Stimulated activated naive CD4-positive, alpha-beta T cell treated with Interleukin-2 at 50 U/mL for 16 hours (primary cell): ENCODE data around the gene TRIM2.

ENCODE experiments used
- DNase-seq: peaks from one replicate; lab custom pipeline; 2025; lab: John Stamatoyannopoulos, UW

TRIM2 gene

DNA sequence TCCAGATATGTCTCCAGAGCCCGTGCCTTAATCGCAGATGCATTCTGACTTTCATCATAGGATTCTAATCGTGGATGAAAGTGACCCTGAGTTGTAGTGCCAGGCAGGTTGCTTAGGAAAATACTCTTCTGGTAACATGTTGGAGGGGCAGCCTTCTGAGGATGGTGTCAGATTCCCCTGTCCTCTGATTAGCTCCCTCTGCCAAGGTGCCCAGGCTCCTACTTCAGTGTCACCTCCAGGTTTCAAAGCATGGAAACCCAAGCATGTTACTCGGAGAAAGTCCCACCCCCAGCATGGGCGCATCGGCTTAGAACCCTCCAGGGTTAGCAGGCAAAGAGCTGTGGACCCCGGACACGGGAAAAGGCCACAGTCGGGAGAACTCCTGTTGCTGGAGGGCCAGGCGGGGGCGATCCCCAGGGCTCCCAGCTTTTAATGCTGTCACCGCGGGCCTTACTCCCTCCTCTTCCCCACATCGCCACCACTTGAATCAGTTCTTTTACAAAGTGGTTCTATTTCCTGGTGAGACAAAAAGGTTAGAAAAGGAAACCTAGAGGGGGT lies 44.5 kb downstream of the TRIM2 start:
- DNase-seq, result no peak

DNA sequence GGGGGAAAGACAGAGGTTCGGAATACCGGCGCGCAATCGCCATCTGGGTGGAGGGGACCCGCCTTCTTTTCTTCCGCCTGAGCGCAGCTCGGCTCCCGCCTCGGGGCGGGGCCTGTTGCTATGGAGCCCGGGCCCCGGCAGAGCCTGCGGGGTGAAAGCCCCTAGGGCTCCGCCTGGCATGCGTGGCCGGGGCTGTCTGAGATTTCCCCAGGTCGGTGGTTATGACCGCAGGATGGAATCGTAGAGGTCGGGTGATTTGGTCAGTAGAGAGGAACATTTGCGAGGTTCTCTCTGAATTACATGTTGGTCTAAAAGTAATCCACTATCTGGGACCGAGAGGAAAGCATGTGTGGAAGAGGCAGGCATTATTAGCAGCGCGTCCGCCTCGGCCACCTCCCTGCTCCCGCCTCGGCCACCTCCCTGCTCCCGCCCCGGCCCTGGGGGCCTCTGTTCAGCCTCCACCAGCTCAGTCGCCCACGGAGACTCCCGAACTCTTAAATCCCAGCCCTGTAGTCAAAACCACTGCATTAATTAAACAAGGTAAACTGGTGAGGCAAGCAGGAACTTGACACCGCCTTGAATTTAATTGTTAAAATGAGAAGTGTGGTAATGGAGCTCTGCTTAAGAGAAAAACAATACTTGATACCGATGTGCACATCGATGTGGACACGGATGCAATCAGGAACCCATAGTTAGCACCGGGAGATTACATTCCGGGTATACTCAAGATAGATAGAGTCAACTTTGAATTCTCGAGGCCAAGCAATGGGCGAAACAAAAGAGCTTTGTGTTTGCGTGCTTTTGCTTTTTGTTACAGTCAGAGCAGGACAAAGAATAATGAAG lies 45.2 kb downstream of the TRIM2 start:
- peak; percentile 78 for DNase-seq

DNA sequence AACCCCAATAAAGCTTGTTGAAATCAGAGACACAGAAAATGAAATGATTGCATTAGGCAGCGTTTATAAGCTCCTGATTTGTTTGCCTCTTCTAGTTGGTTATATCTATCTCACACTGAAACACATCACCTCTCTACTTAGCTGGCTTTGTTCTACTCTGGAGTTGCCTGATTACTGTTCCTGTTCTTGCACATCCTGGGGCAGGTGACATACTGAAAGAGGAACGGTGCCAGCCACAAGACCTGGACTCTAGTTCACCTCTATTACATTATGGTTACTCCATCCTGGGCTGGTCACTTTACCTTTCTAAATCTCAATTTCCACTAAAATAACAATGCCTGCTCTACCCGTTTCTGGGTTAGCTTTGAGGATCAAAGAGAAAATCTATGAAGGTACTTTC lies 47.9 kb downstream of the TRIM2 start:
- DNase-seq, result no peak

DNA sequence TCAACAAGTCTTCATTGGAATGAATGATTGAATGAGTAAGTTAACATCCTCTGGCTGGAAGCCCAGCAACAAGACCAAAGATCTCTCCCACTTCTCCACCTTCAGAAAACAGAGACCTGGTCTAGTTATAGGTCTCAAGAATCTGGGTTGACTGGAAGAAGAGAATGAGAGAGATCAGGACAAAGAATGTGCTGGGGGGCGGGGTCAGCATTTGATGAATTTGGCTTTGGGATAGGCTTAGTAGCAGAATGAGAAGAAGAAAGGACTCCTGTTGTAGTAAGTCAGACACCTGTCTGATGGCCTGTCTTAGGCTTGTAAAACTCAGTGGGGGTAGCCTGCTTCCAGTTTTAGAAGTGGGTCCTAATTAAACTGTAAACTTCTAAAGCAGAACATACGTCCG lies 51.0 kb downstream of the TRIM2 start:
- no peak for DNase-seq

DNA sequence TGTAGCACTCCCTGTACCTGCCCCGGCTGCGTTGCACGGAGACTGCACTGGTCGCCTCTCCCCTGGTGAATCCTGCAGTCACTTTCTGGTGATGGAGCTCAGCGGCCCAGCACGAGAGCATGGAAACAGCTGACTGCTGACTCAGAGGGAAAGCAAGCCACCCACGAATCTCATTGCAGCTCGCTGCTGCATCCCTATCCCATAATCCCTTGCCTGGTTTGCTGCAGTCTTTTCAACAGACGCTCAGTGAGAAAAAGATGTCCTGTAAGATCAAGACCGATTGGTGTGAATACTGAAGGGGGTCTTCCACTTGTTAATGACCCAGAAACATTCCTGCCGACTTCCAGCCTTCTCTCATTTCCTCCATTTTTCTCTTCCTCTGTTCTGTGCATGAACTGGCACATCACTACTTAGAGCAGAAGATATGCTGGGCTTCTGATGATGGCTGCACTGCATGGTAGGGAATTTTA lies 52.9 kb downstream of the TRIM2 start:
- peak; percentile 20 for DNase-seq

DNA sequence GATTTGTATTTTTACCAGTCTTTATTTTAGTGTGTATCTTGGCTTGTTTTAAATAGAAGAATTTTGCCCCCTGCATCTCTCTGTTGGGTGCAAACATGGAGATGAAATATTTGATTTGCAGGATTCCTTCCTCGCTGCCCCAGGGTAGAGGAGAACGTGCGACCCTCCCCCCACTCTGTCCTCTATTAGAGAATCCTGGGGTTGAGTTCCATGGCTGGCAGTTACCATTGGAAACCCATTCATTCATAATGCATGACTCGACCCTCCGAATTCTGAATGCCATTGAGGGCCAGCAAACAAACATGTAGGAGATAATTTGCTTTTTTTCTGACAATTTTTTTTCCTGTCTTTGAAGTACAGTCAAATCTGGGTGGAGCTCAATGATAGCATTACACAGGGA lies 53.7 kb downstream of the TRIM2 start:
- DNase-seq, result no peak

DNA sequence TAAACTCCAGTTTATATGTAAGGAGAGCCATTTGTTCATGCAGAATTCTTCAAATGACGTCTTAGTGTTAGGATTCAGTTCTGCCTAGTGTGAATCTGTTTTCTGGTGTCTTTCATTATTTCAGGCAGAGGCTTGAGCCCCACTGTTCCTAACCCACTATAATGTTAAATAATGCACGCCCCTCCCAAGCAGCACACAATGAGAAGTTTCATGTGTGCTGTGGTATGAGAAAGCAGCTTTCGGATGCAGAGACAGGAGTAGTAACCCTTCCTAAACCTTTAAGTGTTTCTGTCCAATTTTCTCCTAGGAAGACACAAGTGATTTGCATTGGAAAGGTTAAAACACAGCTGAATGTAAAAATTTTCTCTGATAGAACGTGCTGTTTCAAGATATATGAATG lies 54.5 kb downstream of the TRIM2 start:
- no peak for DNase-seq

DNA sequence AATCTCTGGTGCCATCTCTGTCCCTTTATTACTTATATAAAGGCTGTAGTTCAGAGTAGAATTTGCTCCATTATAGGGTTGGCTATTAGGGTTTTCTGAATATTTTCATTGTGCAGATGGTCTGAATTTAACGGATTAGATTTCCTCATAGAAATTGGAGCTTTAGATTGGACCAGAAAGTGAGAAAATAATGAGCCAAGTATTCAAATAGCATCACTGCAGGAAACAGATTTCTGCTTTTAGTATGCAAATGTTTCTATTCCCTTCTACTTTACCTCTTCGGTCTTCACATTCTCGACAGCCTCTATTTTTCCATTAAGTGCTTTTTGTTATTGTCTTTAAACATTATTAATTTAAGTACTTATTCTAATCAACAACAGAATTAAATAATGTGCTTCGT lies 55.4 kb downstream of the TRIM2 start:
- no peak for DNase-seq

DNA sequence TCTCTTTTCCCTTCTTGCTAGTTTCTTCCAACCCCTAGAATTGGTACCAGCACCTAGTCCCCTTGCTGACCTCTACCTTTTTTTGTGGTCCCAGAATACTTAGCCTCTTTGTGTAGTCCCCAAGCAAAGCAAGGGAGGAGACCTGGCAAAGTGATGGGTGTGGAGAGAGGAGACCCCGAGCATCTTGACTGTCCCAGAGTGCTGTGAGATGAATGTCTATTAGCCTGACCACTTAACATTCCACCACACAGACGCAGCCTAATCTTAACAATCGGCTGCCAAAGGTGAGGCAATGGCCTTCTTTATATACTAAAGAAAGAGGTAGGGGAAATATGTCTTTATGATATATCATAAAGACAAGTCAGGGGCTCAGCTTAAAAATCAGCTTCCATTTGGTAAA lies 55.9 kb downstream of the TRIM2 start:
- no peak for DNase-seq

DNA sequence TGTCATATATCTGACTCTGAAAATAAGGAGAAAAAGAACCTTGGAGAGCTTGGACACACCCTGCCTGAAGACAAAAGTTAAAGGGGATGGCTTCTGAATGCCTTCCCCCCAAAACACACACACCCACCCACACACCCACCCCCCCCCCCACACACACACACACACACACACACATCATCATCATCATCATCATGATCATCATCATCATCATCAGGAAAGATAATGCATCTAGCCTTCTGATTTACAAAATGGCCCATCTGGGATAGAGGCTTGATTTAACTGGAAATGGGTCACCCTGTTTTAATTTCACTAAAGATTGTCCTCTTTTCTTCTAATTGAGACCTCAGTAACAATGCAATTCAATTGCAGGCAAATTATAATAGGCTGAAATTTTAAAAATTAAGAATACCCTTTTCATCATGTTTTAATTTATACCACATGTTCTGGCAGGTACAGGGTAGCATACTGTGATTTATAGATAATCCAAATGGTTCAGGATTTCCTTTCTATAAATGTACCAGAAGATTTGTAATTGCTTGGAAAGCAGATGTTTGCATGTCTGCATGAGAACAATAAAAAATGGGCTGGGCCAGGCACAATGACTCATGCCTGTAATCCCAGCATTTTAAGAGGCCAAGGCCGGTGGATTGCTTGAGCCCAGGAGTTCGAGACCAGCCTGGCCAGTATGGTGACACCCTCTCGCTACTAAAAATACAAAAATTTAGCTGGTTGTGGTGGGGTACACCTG lies 56.5 kb downstream of the TRIM2 start:
- no peak for DNase-seq

DNA sequence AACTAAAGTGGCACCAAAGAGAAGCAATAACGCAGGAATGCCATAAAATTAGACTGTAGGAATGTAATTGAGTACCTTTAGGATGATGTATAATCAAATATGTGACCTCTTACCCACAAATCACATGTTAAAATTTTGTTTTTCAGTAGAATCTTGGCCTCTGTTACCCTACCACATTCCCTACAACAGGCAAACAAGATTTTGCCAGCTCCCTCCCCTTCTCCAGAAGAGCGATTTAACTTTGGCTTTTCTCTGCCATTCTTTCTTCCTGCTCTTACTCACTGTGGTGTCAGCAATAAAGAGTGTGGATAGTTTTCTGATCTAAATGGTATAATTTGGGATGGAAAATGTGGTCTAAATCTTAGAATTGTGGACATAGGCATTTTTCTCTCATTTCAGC lies 57.2 kb downstream of the TRIM2 start:
- DNase-seq, result no peak

DNA sequence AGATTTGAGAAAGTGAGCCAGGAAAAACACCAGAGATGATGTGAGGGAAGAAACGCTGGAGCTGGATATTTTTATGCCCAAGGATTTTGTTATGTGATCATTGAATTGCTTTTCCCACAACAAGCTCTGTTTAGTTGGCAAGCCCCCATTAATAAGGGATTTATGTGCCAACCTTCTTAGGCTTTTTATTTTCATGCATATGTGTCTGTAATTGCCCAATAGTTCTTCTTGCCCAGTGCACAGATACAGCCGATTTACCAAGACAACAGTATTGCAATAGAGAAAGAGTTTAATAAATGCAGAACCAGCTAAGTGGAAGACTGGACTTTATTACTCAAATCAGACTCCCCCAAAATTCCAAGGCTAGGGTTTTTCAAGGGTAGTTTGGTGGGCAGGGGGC lies 57.7 kb downstream of the TRIM2 start:
- no peak for DNase-seq

DNA sequence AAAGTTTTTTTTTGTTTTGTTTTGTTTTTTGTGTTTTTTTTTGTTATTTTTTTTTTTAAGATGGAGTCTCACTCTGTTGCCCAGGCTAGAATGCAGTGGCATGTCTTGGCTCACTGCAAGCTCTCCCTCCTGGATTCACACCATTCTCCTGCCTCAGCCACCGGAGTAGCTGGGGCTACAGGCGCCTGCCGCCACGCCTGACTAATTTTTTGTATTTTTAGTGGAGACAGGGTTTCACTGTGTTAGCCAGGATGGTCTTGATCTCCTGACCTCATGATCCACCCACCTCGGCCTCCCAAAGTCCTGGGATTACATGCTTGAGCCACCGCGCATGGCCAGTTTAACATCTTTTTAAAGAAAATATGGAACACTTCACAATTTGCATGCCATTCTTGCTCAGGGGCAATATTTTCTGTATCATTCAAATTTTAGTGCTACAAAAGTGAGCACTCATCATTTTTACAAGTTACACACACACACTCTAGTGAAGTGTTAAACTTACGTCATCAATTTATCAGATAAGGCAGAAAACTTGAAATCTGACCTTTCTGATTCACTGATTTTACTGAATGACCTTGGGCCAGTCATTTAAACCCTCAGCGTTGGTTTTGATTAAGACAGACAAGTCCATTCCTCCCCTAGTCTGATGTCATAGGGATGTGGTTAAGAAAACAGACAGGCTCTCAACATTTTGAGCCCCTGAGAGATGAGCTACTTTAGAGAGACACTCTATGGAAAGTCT lies 61.2 kb downstream of the TRIM2 start:
- no peak for DNase-seq

DNA sequence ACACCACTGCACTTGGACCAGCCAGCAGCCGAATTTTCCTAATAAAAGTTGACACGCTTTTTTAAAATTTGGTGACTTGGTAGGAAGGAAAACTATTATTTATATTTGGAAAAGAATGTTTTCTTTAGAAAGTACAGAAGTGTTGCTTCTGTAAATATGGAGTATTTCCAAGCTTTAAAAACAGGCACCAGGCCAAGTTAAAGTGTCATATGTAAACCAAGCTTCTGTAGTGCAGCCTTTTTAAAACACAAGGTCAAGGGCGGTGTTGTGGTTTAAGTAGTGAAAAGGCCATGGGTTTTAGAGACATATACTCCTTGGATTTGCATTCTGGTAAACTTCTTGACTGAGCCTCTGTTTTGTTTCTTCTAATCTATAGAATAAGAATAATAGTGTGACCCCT lies 62.7 kb downstream of the TRIM2 start:
- no peak for DNase-seq

DNA sequence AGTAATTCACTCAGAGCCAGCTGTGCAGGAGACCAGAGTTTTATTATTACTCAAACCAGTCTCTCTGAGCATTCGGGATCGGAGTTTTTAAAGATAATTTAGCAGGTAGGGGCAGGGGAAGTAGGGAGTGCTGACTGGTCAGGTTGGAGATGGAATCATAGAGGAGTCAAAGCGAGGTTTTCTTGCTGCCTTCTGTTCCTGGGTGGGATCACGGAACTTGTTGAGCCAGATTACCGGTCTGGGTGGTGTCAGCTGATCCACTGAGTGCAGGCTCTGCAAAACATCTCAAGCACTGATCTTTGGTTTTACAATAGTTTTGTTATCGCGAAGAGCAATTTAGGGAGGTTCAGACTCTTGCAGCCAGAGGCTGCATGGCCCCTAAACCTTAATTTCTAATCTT lies 63.6 kb downstream of the TRIM2 start:
- DNase-seq, result no peak

DNA sequence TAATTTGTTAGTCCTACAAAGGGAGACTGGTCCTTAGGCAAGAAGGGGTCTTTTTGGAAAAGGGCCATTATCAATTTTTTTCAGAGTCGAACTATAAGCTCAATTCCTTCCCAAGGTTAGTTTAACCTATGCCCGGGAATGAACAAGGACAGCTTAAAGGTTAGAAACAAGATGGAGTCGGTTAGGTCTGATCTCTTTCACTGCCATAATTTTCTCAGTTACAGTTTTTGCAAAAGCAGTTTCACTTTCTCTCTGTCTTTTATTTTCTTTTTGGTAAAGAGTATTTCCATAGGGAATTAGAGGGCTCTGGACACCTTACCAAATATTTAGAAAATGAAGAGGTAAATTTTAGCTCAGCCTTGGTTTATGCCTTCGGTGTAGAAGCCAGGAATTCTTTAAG lies 64.1 kb downstream of the TRIM2 start:
- no peak for DNase-seq

DNA sequence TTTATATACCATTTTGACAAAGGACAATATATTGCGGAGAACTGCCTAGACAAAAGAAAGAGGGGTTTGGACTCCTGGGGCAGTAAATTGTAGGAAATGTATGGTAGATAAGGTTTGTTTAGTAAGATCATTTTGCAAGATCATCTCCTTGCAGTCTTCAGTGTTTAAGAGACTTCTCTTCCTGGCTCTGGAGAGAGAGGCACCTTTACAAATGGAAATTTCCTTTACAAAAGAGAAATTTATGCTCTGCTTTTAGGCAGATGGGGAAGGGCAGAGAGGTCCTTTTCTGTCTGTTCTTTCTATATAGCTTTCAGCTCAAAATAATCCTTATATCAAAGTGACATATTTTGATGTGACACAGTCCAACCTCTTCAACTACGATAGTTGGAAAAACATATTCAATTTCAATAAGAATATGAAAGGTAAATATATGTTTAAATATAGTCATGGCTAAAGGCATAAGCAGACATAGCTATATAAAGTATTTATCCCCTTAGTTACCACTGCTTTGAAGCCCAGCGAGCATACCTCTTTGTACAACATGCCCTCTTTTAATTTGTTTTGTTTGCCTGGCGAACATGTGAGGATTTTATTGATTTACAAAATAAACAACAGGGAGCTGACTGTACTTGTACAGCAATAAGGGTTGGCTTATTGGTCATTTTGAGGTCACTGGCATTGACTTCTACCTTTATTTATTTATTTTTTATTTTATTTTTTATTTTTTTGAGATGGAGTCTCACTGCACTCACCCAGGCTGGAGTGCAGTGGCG lies 65.2 kb downstream of the TRIM2 start:
- no peak for DNase-seq

DNA sequence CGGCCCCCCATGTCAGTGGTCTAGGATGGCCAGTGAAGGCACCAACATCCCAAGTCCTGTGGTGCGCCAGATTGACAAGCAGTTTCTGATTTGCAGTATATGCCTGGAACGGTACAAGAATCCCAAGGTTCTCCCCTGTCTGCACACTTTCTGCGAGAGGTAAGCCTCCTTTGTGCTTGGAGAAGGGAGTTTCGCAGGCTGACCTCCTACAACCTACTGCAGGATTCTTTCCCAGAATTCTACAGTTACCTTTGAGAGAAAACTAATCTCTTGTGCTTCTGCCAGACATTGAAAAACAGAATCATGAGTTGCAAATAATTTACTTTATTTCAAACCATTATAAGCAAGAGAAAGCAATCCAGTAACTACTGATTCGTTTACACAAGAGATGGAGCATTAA lies 66.1 kb downstream of the TRIM2 start:
- no peak for DNase-seq

DNA sequence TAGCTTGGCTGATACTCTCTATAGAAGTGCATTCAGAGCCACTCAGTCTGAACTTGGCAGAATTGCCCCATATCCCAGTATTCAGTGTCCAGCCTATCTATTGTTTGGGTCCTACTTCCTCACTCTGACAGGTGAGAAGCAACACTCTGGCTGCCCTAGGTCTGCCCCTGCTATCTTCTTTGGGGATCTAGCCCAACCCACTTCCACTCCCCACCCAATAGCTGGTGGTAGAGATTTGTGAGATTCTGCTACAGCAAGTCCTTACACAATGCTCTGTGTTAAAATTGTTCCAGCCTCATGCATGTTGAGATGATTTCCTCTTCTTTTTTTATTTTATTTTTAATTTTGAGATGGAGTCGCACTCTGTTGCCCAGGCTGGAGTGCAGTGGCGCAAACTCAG lies 67.6 kb downstream of the TRIM2 start:
- DNase-seq, result no peak

DNA sequence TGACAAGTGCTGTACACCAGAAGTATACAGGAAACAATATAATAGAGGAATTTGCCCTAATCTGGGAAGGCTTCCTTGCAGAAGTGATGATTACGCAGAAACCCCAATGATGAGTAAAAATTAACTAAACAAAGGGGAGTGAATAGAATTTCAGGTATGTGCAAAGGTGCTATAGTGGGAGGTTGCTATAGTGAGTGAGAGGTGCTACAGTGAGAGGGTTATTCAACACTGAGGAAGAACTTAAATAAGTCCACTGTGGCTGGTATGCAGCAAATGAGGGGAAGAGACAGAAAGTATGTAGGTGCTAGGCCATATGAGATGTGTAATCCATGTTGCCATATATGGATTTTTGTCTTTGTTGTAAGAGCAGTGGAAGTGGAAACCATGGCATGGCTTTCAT lies 69.5 kb downstream of the TRIM2 start:
- DNase-seq, result no peak

DNA sequence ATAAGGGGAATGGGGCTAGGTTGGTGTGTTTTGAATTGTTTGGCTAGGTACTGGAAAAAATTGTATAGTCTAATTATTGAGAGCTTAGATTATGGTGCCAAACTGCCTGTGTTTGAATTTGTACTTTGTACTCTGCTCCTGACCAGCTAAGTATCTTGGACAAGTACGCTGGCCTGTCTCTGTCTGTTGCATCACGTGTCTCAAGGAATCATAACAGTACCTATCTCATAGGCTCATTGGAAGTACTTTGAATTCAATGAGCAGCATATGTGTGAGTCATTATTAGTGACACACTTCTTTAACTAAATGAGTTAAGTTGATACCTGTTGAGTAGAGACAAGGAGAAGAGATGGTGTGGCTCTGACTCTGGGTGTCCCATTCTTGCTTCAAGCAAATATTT lies 70.7 kb downstream of the TRIM2 start:
- DNase-seq, result no peak
